Measurements from ENCODE around the gene DFFA. TPM values are rescaled to one million over a fixed set of nuclear protein-coding genes. Genes with fewer than 3 reads are reported as not detected.

The DFFA gene
- total and polyA plus RNA-seq, 9 of the 15 experiments (the other 6 are each of a cell fraction or from before 2014, with no cell fraction given): 39.6 to 74.8 (median 59.2) TPM

- TF ChIP-seq USF2 (CRISPR knock-in tag; IDR thresholded peaks at IDR 0.05) (peak; percentile 99), KLF13 (tag; IDR thresholded peaks at IDR 0.05; ENCODE audit: borderline replicate concordance, low read depth) (peak; percentile 76), ESRRA (IDR thresholded peaks at IDR 0.05; ENCODE audit: borderline replicate concordance, low read depth) (peak; percentile 70), MBD2 (IDR thresholded peaks at IDR 0.05; ENCODE audit: borderline replicate concordance, low read depth) (peak; percentile 98), ZBTB33 (CRISPR knock-in tag; IDR thresholded peaks at IDR 0.05) (0 out of 2 replicates have a peak, but pooled peaks have one; percentile 60), ZZZ3 (IDR thresholded peaks at IDR 0.05) (peak; percentile 88), PCBP1 (IDR thresholded peaks at IDR 0.05; ENCODE audit: low read depth, low read length, poor library complexity, severe bottlenecking) (no peak), NCOA4 (IDR thresholded peaks at IDR 0.05; ENCODE audit: partially characterized antibody) (no peak), AFF4 (CRISPR knock-in tag; IDR thresholded peaks at IDR 0.05) (peak; percentile 89; the same call in 1 of the 2 replicates)
Measured at GRCh38 chr1:10472220-10473144, at the start of gene DFFA (continued).

All from K562 (cell line).